Colonic mucosa (tissue), 4 donors: Measurements from ENCODE around the gene TTC3. TPM values are rescaled to one million over a fixed set of nuclear protein-coding genes. Genes with fewer than 3 reads are reported as not detected.
A peak's percentile ranks its signal among the peaks of the same experiment; 100 is the strongest.

Experiments used
- DNase-seq: peaks from one replicate; pipeline ENCODE4 v3.0.0-alpha.2; 2020
- H3K27ac ChIP-seq: fragments of 200-600 bp; one replicate; pipeline ENCODE4 v1.8.0; 2021
- H3K27me3 ChIP-seq: fragments of 200-600 bp; one replicate; pipeline ENCODE4 v1.8.0; 2021
- H3K36me3 ChIP-seq: fragments of 200-600 bp; one replicate; pipeline ENCODE4 v1.8.0; 2021
- H3K4me1 ChIP-seq: fragments of 200-600 bp; one replicate; pipeline ENCODE4 v1.8.0; 2021; ENCODE audit warnings: mild to moderate bottlenecking
- H3K4me3 ChIP-seq: fragments of 200-600 bp; one replicate; pipeline ENCODE4 v1.8.0; 2021
- H3K9ac ChIP-seq, 2 donors: one replicate each; pipeline ENCODE4 v1.7.0; 2013; ENCODE audit warnings: control low read depth in 2 of 2, low read depth in 2 of 2, low read length in 2 of 2
- H3K9me3 ChIP-seq: fragments of 200-600 bp; one replicate; pipeline ENCODE4 v1.8.0; 2021
- CTCF ChIP-seq: fragments of 200-600 bp; IDR thresholded peaks from one replicate; pipeline ENCODE4 v1.8.0; 2022; ENCODE audit warnings: antibody characterized with exemption, mild to moderate bottlenecking
- intact Hi-C: fragments of 100-400 bp; cut with DNase I; formaldehyde crosslinking; loops from one replicate; pipeline ENCODE4 v1.14.1; 2022
- total RNA-seq, 2 donors: library from RNA; stranded (reverse); fragmentation: NEBNext Ultra II Directional in 1 of 2; extraction: Animal tissue kit (Norgen Biotek cat#: 25700) in 1 of 2; gene quantifications; one replicate each; pipeline ENCODE4 v1.2.1, GENCODE V29; 2021
- donor health status: healthy.
- donor health status: DM: no; HTN: no; CAD: no.
- donor health status: DM: no; HTN: no; CAD: no.

The TTC3 gene
- total RNA-seq, 2 donors from 2014 or later, result 85.8 to 125 TPM

- intact Hi-C loops, result no loop called here
- Histone ChIP-seq H3K36me3 (peaks cover 2% of the 10 kb centered on the region), H3K27ac (peak overlapping the region; percentile 61), H3K4me1 (peaks cover 3% of the 10 kb centered on the region), H3K4me3 (no peak overlapping the region), H3K9me3 (no peaks in the 10 kb centered on the region), H3K27me3 (no peaks in the 10 kb centered on the region), H3K9ac (peak overlapping the region in 1 of 2 donors; percentile 79)
- DNase-seq, result peak; percentile 40
- no peak for TF ChIP-seq CTCF
Observed at GRCh38 chr21:37153196-37153934, 80.3 kb downstream of the TTC3 start.

GRCh38 chr21:37153935-37154350 is 80.9 kb downstream of the TTC3 start:
- Histone ChIP-seq H3K4me3 (no peak overlapping the region), H3K4me1 (peaks cover 3% of the 10 kb centered on the region), H3K27ac (peak overlapping the region; percentile 61), H3K27me3 (no peaks in the 10 kb centered on the region), H3K36me3 (no peaks in the 10 kb centered on the region), H3K9me3 (no peaks in the 10 kb centered on the region), H3K9ac (peak overlapping the region in 1 of 2 donors; percentile 79)
- intact Hi-C loops, result no loop called here
- peak; percentile 61 for DNase-seq
- TF ChIP-seq CTCF, result no peak

GRCh38 chr21:37155186-37155585 is 82.1 kb downstream of the TTC3 start:
- intact Hi-C loops, result no loop called here
- Histone ChIP-seq H3K36me3 (no peaks in the 10 kb centered on the region), H3K27me3 (no peaks in the 10 kb centered on the region), H3K9ac (no peak overlapping the region), H3K9me3 (no peaks in the 10 kb centered on the region), H3K4me3 (no peak overlapping the region), H3K4me1 (peaks cover 3% of the 10 kb centered on the region), H3K27ac (no peak overlapping the region)
- no peak for DNase-seq
- no peak for TF ChIP-seq CTCF

GRCh38 chr21:37157938-37158337 is 84.9 kb downstream of the TTC3 start:
- DNase-seq, result no peak
- TF ChIP-seq CTCF, result no peak
- Histone ChIP-seq H3K9ac (no peak overlapping the region), H3K4me3 (no peak overlapping the region), H3K4me1 (peaks cover 3% of the 10 kb centered on the region), H3K9me3 (no peaks in the 10 kb centered on the region), H3K27ac (no peak overlapping the region), H3K36me3 (no peaks in the 10 kb centered on the region), H3K27me3 (no peaks in the 10 kb centered on the region)
- intact Hi-C loops, result no loop called here

GRCh38 chr21:37159053-37159776 is 86.2 kb downstream of the TTC3 start:
- Histone ChIP-seq H3K27ac (peak overlapping the region; percentile 42), H3K9ac (no peak overlapping the region), H3K9me3 (no peaks in the 10 kb centered on the region), H3K4me1 (peaks cover 3% of the 10 kb centered on the region), H3K36me3 (no peaks in the 10 kb centered on the region), H3K4me3 (no peak overlapping the region), H3K27me3 (no peaks in the 10 kb centered on the region)
- TF ChIP-seq CTCF, result no peak
- DNase-seq, result no peak
- intact Hi-C loops, result no loop called here
